SK-N-SH treated with all-trans-retinoic acid at 6 μM for 48 hours (cell line): ENCODE results near the gene KLHDC7B.
A peak's percentile ranks its signal among the peaks of the same experiment; 100 is the strongest.

Experiments used
- ATAC-seq: fragments of 200-7000 bp; cut with Tn5 transposase; 3 replicates; pipeline ENCODE4 v1.9.1; 2020; ENCODE audit warnings: mild to moderate bottlenecking, moderate library complexity
- BACH2 ChIP-seq: fragments of 250-450 bp; sonication (Bioruptor Pico); IDR thresholded peaks from 2 replicates; pipeline ENCODE4 v1.9.0; 2021; ENCODE audit warnings: mild to moderate bottlenecking, borderline replicate concordance
- CSDC2 ChIP-seq: fragments of 250-450 bp; sonication (Bioruptor Pico); IDR thresholded peaks from 2 replicates; pipeline ENCODE4 v1.5.0; 2020; ENCODE audit warnings: mild to moderate bottlenecking, moderate library complexity
- ESRRG ChIP-seq: fragments of 250-450 bp; sonication (Bioruptor Pico); IDR thresholded peaks from 2 replicates; pipeline ENCODE4 v1.6.1; 2021; ENCODE audit warnings: mild to moderate bottlenecking
- GLIS3 ChIP-seq: fragments of 250-450 bp; sonication (Bioruptor Pico); IDR thresholded peaks from 2 replicates; pipeline ENCODE4 v1.5.0; 2020; ENCODE audit warnings: mild to moderate bottlenecking, moderate library complexity
- ISL1 ChIP-seq: fragments of 250-450 bp; sonication (Bioruptor Pico); IDR thresholded peaks from 2 replicates; pipeline ENCODE4 v2.1.2; 2022; ENCODE audit warnings: mild to moderate bottlenecking, moderate library complexity
- POU6F1 ChIP-seq: fragments of 250-450 bp; sonication (Bioruptor Pico); IDR thresholded peaks from 2 replicates; pipeline ENCODE4 v1.8.0; 2021; ENCODE audit warnings: low read depth, mild to moderate bottlenecking, moderate library complexity, borderline replicate concordance
- PPARA ChIP-seq: fragments of 250-450 bp; sonication (Bioruptor Pico); IDR thresholded peaks from 2 replicates; pipeline ENCODE4 v1.5.0; 2020; ENCODE audit warnings: mild to moderate bottlenecking, borderline replicate concordance
- RARB ChIP-seq: fragments of 250-450 bp; sonication (Bioruptor Pico); IDR thresholded peaks from 2 replicates; pipeline ENCODE4 v1.8.0; 2021; ENCODE audit warnings: mild to moderate bottlenecking, moderate library complexity
- SNAI2 ChIP-seq: fragments of 250-450 bp; sonication (Bioruptor Pico); IDR thresholded peaks from 2 replicates; pipeline ENCODE4 v1.5.0; 2020; ENCODE audit warnings: mild to moderate bottlenecking, moderate library complexity
- TCF4 ChIP-seq: fragments of 250-450 bp; sonication (Bioruptor Pico); IDR thresholded peaks from 2 replicates; pipeline ENCODE4 v1.8.0; 2021; ENCODE audit warnings: mild to moderate bottlenecking, moderate library complexity, borderline replicate concordance
- TOX ChIP-seq: fragments of 250-450 bp; sonication (Bioruptor Pico); IDR thresholded peaks from 2 replicates; pipeline ENCODE4 v1.8.0; 2021; ENCODE audit warnings: mild to moderate bottlenecking, moderate library complexity, borderline replicate concordance
- TSHZ2 ChIP-seq: fragments of 250-450 bp; sonication (Bioruptor Pico); IDR thresholded peaks from 2 replicates; pipeline ENCODE4 v1.5.0; 2020; ENCODE audit warnings: mild to moderate bottlenecking, moderate library complexity
- ZC3H10 ChIP-seq: fragments of 250-450 bp; sonication (Bioruptor Pico); IDR thresholded peaks from 2 replicates; pipeline ENCODE4 v1.5.1; 2021; ENCODE audit warnings: mild to moderate bottlenecking, moderate library complexity
- ZFP3 ChIP-seq: fragments of 250-450 bp; sonication (Bioruptor Pico); IDR thresholded peaks from 2 replicates; pipeline ENCODE4 v1.5.0; 2020; ENCODE audit warnings: mild to moderate bottlenecking, moderate library complexity
- ZFP30 ChIP-seq: fragments of 450-650 bp; formaldehyde crosslinking; IDR thresholded peaks from 2 replicates; pipeline ENCODE4 v1.5.0; 2022; ENCODE audit warnings: mild to moderate bottlenecking, moderate library complexity
- ZNF565 ChIP-seq: fragments of 450-650 bp; formaldehyde crosslinking; conservative IDR thresholded peaks from 2 replicates; pipeline ENCODE4 v1.5.0; 2020; ENCODE audit warnings: low read depth, mild to moderate bottlenecking, moderate library complexity
- ZNF70 ChIP-seq: fragments of 450-650 bp; formaldehyde crosslinking; IDR thresholded peaks from 2 replicates; pipeline ENCODE4 v1.5.0; 2020; ENCODE audit warnings: mild to moderate bottlenecking, moderate library complexity
- TF ChIP-seq, protein P1 (sequence below): fragments of 250-450 bp; sonication (Bioruptor Pico); IDR thresholded peaks from 2 replicates; pipeline ENCODE4 v1.8.0; 2020; ENCODE audit warnings: mild to moderate bottlenecking, moderate library complexity, borderline replicate concordance
- TF ChIP-seq, protein P2 (sequence below): fragments of 250-450 bp; sonication (Bioruptor Pico); IDR thresholded peaks from 2 replicates; pipeline ENCODE4 v1.5.1; 2020; ENCODE audit warnings: low read depth, mild to moderate bottlenecking, moderate library complexity
- TF ChIP-seq, protein P3 (sequence below): fragments of 250-450 bp; sonication (Bioruptor Pico); IDR thresholded peaks from 2 replicates; pipeline ENCODE4 v1.5.1; 2021; ENCODE audit warnings: mild to moderate bottlenecking, moderate library complexity

The KLHDC7B gene

DNA sequence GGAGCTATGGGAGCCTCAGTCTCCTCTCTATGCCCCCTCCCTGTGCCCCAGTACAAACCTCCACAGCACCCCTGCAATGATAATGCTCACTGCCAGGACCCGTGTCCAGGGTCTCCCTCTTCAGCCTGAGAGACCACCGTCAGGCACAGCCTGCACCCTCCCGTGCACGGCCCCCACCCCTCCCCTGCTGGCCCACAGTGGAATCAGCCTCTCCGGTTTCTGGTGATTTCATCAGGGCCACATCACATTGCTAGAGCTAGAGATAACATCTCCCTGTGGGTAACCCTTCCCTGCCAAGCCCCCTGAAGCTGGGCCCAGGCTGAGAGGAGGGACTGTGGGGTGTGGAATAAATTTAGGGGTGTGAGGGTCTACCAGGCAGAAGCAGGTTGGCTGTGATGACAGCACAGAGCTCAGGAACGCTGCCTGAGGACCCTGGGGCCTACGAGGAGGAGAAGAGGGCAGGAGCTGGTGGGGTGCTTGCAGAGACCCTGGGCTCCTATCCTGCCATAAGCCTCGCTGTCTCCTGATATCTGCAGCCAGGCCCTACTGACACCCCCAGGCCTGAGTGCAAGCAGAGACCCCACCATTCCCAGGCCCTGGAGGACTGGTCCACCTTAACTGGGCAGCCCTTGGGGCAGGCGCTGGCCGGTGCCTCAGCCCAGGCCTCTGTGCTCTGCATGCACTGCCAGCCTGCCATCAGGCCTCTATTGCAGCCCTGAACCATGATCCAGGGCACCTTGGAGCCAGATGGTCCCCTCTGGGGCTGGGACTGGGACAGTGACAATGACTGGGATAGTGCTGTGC is at the start of gene KLHDC7B:
Gene KLHDC7B (plus strand): TSS at position 378 of the 804 bp plus-strand sequence. CDS start 345 bp downstream, at position 723.
- ATAC-seq = peak; percentile 47
- no peak for TF ChIP-seq BACH2
- no peak for TF ChIP-seq TCF4
- TF ChIP-seq POU6F1 (CRISPR knock-in tag) = no peak
- TF ChIP-seq ZFP30 (CRISPR knock-in tag) = no peak
- TF ChIP-seq ZC3H10 (CRISPR knock-in tag) = no peak
- TF ChIP-seq, protein P1, sequence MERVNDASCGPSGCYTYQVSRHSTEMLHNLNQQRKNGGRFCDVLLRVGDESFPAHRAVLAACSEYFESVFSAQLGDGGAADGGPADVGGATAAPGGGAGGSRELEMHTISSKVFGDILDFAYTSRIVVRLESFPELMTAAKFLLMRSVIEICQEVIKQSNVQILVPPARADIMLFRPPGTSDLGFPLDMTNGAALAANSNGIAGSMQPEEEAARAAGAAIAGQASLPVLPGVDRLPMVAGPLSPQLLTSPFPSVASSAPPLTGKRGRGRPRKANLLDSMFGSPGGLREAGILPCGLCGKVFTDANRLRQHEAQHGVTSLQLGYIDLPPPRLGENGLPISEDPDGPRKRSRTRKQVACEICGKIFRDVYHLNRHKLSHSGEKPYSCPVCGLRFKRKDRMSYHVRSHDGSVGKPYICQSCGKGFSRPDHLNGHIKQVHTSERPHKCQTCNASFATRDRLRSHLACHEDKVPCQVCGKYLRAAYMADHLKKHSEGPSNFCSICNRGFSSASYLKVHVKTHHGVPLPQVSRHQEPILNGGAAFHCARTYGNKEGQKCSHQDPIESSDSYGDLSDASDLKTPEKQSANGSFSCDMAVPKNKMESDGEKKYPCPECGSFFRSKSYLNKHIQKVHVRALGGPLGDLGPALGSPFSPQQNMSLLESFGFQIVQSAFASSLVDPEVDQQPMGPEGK (CRISPR knock-in tag) = no peak
- TF ChIP-seq ZFP3 (CRISPR knock-in tag) = no peak
- TF ChIP-seq, protein P2, sequence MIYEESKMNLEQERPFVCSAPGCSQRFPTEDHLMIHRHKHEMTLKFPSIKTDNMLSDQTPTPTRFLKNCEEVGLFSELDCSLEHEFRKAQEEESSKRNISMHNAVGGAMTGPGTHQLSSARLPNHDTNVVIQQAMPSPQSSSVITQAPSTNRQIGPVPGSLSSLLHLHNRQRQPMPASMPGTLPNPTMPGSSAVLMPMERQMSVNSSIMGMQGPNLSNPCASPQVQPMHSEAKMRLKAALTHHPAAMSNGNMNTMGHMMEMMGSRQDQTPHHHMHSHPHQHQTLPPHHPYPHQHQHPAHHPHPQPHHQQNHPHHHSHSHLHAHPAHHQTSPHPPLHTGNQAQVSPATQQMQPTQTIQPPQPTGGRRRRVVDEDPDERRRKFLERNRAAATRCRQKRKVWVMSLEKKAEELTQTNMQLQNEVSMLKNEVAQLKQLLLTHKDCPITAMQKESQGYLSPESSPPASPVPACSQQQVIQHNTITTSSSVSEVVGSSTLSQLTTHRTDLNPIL (CRISPR knock-in tag) = no peak
- no peak for TF ChIP-seq ZNF70 (CRISPR knock-in tag)
- TF ChIP-seq ESRRG (CRISPR knock-in tag) = no peak
- TF ChIP-seq GLIS3 (CRISPR knock-in tag) = no peak
- no peak for TF ChIP-seq PPARA (CRISPR knock-in tag)
- TF ChIP-seq SNAI2 (CRISPR knock-in tag) = no peak
- no peak for TF ChIP-seq ISL1 (CRISPR knock-in tag)
- TF ChIP-seq RARB (CRISPR knock-in tag) = no peak
- TF ChIP-seq TOX (CRISPR knock-in tag) = no peak
- TF ChIP-seq CSDC2 (CRISPR knock-in tag) = no peak
- no peak for TF ChIP-seq TSHZ2 (CRISPR knock-in tag)
- TF ChIP-seq, protein P3, sequence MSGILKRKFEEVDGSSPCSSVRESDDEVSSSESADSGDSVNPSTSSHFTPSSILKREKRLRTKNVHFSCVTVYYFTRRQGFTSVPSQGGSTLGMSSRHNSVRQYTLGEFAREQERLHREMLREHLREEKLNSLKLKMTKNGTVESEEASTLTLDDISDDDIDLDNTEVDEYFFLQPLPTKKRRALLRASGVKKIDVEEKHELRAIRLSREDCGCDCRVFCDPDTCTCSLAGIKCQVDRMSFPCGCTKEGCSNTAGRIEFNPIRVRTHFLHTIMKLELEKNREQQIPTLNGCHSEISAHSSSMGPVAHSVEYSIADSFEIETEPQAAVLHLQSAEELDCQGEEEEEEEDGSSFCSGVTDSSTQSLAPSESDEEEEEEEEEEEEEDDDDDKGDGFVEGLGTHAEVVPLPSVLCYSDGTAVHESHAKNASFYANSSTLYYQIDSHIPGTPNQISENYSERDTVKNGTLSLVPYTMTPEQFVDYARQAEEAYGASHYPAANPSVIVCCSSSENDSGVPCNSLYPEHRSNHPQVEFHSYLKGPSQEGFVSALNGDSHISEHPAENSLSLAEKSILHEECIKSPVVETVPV (CRISPR knock-in tag) = no peak
- TF ChIP-seq ZNF565 (CRISPR knock-in tag) = no peak
- TF ChIP-seq, all 23 proteins: peak for 0

GRCh38 chr22:50497093-50497492 is 48.6 kb upstream of the KLHDC7B start:
- TF ChIP-seq CSDC2 (CRISPR knock-in tag) (no peak), TCF4 (no peak), ISL1 (CRISPR knock-in tag) (no peak), POU6F1 (CRISPR knock-in tag) (no peak), BACH2 (no peak), ZC3H10 (CRISPR knock-in tag) (no peak)
- TF ChIP-seq, protein P1 (CRISPR knock-in tag) = no peak
- TF ChIP-seq, protein P3 (CRISPR knock-in tag) = no peak
- TF ChIP-seq, protein P2 (CRISPR knock-in tag) = no peak
- no peak for ATAC-seq
